Astrocyte of the cerebellum (primary cell): ENCODE results near the gene PLPPR5.
A peak's percentile ranks its signal among the peaks of the same experiment; 100 is the strongest.

Experiments used
- DNase-seq: peaks from one replicate; pipeline ENCODE4 v3.0.0-alpha.2; 2011; ENCODE audit warnings: low read depth
- H3K4me3 ChIP-seq: 2 replicates; pipeline ENCODE4 v1.5.1; 2011; ENCODE audit warnings: mild to moderate bottlenecking, low read depth, low read length, moderate library complexity
- in situ Hi-C: cut with HindIII; loops from 2 replicates; pipeline ENCODE4 v1.10.0; 2017; ENCODE audit warnings: low sequenced_read_pairs
- TF ChIP-seq, protein P1 (sequence below): IDR thresholded peaks from 2 replicates; pipeline ENCODE4 v1.5.1; 2012; ENCODE audit warnings: low read length, low read depth, moderate library complexity, mild to moderate bottlenecking; ENCODE audit errors: missing control alignments

The PLPPR5 gene

DNA sequence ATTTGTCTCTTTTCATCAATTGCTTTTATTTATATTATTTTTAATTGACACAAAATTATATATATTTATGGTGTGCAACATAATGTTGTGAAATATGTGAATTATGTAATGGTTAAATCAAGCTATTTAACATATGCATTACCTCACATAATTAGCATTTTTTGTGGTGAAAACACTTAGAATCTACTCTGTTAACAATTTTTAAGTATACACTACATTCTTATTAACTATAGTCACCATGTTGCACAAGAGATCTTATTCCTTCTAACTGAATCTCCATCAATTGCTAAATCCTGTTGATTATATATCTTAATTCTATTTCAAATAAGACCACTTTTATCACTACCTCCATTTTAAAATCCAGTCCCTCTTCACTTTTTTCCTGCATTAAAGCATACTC is 42.5 kb downstream of the PLPPR5 start:
- DNase-seq: no peak
- H3K4me3 ChIP-seq: no peak overlapping the region
- TF ChIP-seq, protein P1, sequence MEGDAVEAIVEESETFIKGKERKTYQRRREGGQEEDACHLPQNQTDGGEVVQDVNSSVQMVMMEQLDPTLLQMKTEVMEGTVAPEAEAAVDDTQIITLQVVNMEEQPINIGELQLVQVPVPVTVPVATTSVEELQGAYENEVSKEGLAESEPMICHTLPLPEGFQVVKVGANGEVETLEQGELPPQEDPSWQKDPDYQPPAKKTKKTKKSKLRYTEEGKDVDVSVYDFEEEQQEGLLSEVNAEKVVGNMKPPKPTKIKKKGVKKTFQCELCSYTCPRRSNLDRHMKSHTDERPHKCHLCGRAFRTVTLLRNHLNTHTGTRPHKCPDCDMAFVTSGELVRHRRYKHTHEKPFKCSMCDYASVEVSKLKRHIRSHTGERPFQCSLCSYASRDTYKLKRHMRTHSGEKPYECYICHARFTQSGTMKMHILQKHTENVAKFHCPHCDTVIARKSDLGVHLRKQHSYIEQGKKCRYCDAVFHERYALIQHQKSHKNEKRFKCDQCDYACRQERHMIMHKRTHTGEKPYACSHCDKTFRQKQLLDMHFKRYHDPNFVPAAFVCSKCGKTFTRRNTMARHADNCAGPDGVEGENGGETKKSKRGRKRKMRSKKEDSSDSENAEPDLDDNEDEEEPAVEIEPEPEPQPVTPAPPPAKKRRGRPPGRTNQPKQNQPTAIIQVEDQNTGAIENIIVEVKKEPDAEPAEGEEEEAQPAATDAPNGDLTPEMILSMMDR: no peak
- in situ Hi-C loops: no loop called here

DNA sequence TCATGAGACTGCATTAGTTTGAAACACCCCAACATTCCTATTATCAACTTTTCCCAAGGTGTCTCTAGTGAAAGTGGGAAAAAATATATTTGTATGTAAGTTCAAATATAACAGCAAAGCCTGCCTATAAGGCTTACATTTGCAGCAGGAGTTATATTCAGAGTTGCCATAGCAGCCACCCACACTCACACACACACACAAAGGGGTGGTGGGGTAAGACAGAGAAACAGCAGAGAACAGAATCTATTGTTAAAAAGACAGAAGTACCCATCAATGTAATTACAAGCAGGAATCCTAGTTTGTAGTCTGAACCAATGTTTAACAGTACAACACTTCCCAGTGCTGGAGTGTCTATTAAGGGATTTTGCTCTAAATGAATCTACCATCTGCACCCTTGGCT is 55.0 kb downstream of the PLPPR5 start:
- in situ Hi-C loops: no loop called here
- DNase-seq: no peak
- TF ChIP-seq, protein P1: no peak
- no peak overlapping the region for H3K4me3 ChIP-seq

GRCh38 chr1:98949166-98949565 is 55.5 kb downstream of the PLPPR5 start:
- TF ChIP-seq, protein P1: no peak
- in situ Hi-C loops: no loop called here
- DNase-seq: no peak

DNA sequence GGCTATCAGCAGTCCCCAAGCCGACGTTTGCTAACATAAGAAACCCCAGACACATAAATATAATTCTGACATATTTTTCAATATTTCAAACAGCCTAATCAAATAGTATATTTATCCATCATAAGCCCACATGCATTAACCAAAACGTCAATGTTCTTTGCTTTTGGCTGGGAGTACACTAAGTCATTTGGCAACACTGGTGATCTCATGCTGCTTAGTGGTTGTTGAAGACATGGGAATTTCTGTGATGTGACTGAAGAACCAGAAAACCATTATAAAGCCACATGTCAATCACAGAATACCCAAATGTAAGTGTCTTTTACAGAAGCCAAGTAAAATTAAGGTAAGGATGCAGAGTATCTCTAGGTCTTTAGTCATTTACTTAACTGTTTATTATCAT is 57.6 kb downstream of the PLPPR5 start:
- TF ChIP-seq, protein P1: no peak
- peak; percentile 29 for DNase-seq
- in situ Hi-C loops: no loop called here
- H3K4me3 ChIP-seq: no peak overlapping the region

More at GRCh38 chr1:98949166-98949565, 55.5 kb downstream of the PLPPR5 start:
- H3K4me3 ChIP-seq: no peak overlapping the region

GRCh38 chr1:98940722-98941079 is 64.0 kb downstream of the PLPPR5 start:
- in situ Hi-C loops: no loop called here
- TF ChIP-seq, protein P1: no peak
- no peak for DNase-seq
- H3K4me3 ChIP-seq: no peak overlapping the region

DNA sequence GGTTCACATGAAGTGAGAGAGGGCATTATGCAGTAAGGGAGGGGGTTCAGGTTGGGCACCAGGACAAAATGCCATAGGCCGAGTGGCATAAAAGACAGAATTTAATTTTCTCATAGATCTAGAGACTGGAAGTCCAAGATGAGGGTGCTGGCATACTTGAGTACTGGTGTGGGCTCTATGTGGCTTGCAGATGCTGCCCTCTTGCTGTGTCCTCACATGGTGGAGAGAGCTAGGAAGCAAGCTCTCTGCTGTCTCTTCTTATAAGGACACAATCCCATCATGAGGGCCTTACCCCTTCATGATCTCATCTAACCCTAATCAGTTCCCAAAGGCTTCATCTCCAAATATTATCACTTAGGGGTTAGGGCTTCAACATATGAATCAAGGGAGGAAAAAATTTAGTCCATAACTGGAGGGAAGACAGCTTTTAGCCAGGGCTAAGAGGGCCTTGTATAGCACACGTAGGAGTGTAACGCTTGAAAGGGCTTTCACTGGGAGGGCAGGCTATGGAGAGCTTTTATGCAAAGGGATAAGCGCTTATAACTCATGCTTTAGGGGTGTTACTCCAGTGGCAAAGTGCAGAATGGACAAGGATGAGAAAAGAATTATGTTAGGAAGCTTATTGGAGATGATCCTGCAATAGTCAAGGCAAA is 64.5 kb downstream of the PLPPR5 start:
- in situ Hi-C loops: no loop called here
- TF ChIP-seq, protein P1: no peak
- no peak overlapping the region for H3K4me3 ChIP-seq
- no peak for DNase-seq
